ENCODE results near the gene GUF1. TPM values are rescaled to one million over a fixed set of nuclear protein-coding genes. Genes with fewer than 3 reads are reported as not detected.

Gene GUF1
- total RNA-seq, 1 donor from 2014 or later = 26.0 TPM

DNA sequence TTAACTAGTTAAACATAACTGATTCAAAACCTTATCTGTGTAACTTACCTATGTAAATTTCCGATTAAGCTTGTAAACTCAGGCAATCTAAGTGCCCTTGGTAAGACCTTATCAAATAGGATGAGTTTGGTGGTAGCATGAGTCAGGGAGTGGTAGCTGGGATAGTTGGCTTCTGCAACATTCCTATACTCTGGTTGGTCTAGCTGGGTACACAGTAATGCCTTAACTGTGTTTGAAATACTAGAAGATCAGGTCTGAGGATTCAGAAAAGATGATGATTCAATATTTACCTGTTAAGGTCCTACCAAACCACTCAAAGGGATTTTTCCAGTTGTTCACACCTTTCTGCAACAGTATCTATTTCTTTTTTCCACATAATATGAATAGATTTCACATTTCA lies 32.1 kb upstream of the GUF1 start:
- H3K4me1 Mint-ChIP-seq (ENCODE audit: low read depth) = no peaks in the 10 kb centered on the region
- no peak overlapping the region for H3K27ac Mint-ChIP-seq
- H3K27me3 Mint-ChIP-seq = no peaks in the 10 kb centered on the region
- TF ChIP-seq, protein P1, sequence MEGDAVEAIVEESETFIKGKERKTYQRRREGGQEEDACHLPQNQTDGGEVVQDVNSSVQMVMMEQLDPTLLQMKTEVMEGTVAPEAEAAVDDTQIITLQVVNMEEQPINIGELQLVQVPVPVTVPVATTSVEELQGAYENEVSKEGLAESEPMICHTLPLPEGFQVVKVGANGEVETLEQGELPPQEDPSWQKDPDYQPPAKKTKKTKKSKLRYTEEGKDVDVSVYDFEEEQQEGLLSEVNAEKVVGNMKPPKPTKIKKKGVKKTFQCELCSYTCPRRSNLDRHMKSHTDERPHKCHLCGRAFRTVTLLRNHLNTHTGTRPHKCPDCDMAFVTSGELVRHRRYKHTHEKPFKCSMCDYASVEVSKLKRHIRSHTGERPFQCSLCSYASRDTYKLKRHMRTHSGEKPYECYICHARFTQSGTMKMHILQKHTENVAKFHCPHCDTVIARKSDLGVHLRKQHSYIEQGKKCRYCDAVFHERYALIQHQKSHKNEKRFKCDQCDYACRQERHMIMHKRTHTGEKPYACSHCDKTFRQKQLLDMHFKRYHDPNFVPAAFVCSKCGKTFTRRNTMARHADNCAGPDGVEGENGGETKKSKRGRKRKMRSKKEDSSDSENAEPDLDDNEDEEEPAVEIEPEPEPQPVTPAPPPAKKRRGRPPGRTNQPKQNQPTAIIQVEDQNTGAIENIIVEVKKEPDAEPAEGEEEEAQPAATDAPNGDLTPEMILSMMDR (IDR thresholded peaks at IDR 0.05; ENCODE audit: unreplicated experiment) = no peak
- H3K4me3 Mint-ChIP-seq (ENCODE audit: low read depth) = no peak overlapping the region
- DNase-seq (ENCODE audit: low spot score, unreplicated experiment) = no peak
- no peaks in the 10 kb centered on the region for H3K36me3 Mint-ChIP-seq (ENCODE audit: insufficient read depth)
- H3K9me3 Mint-ChIP-seq (ENCODE audit: low read depth) = peaks cover 14% of the 10 kb centered on the region

DNA sequence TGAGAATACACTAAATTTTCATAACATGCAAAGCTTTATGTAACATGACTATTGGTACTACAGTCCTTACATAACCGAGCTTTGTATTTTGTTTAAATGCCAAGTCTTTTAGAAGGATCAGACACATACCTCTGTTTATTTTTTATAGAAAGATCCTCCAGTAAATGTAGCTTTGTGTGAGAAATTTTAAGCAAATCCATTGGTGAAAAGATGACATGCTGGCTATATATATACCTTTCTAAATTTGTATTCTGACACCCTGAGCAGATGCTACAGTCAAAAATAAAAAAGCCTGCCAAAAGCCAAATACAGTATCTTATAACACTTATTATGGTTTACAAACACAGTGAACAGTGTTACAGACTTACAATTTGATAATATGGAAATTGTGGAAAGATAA lies 26.8 kb upstream of the GUF1 start, which contains the start of gene YIPF7:
Gene YIPF7 (minus strand): TSS at position 201 of the 400 bp plus-strand sequence. CDS start 1,525 bp downstream, outside the sequence.
- H3K4me1 Mint-ChIP-seq (ENCODE audit: low read depth) = no peaks in the 10 kb centered on the region
- no peaks in the 10 kb centered on the region for H3K36me3 Mint-ChIP-seq (ENCODE audit: insufficient read depth)
- TF ChIP-seq, protein P1 (IDR thresholded peaks at IDR 0.05; ENCODE audit: unreplicated experiment) = no peak
- H3K27me3 Mint-ChIP-seq = no peaks in the 10 kb centered on the region
- no peaks in the 10 kb centered on the region for H3K9me3 Mint-ChIP-seq (ENCODE audit: low read depth)
- no peak within 1 kb of the TSS for H3K4me3 Mint-ChIP-seq (ENCODE audit: low read depth)
- DNase-seq (ENCODE audit: low spot score, unreplicated experiment) = no peak
- H3K27ac Mint-ChIP-seq = no peak within 1 kb of the TSS

DNA sequence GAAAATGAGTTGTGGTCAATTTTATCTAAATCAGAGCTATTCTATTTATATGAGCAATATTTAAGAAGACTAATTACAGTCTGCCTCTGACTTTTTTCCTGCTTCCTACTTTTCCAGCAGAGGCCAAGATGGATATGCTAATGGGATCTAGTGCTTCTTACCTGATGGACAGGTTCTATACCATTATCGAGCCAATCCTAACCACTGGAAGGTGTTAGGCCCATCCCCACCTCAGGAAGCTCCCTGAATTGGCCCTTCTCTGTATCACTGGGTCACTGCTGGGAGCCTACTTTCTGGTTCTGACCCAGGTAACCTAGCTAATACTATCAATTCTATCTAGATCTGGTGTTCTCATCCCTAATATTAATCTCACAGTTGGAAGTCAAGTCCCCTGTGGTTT lies 26.2 kb upstream of the GUF1 start:
- TF ChIP-seq, protein P1 (IDR thresholded peaks at IDR 0.05; ENCODE audit: unreplicated experiment) = no peak
- H3K27me3 Mint-ChIP-seq = no peaks in the 10 kb centered on the region
- H3K36me3 Mint-ChIP-seq (ENCODE audit: insufficient read depth) = no peaks in the 10 kb centered on the region
- no peaks in the 10 kb centered on the region for H3K9me3 Mint-ChIP-seq (ENCODE audit: low read depth)
- no peaks in the 10 kb centered on the region for H3K4me1 Mint-ChIP-seq (ENCODE audit: low read depth)
- DNase-seq (ENCODE audit: low spot score, unreplicated experiment) = no peak
- H3K4me3 Mint-ChIP-seq (ENCODE audit: low read depth) = no peak overlapping the region
- no peak overlapping the region for H3K27ac Mint-ChIP-seq

DNA sequence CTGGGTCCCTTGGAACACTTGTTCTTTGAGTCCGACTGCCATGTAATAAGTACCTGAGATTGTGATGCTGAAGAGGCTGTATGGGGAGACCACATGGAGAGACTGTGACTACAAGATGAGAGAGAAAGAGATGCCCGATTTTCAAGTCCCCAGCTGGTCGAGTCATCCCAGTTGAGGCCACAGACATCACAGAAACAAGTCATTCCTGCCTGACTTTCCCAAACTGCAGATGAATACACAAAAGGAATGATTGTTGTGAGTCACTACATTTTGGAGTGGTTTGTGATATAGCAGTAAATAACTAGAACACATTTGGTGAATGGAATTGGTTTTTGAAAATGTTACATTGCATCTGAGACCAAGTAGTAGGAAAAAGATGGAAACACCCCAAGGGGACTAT lies 17.8 kb upstream of the GUF1 start:
- TF ChIP-seq, protein P1 (IDR thresholded peaks at IDR 0.05; ENCODE audit: unreplicated experiment) = no peak
- Mint-ChIP-seq H3K4me3 (ENCODE audit: low read depth) (no peak overlapping the region), H3K4me1 (ENCODE audit: low read depth) (peaks cover 2% of the 10 kb centered on the region), H3K36me3 (ENCODE audit: insufficient read depth) (no peaks in the 10 kb centered on the region), H3K27me3 (no peaks in the 10 kb centered on the region), H3K27ac (no peak overlapping the region), H3K9me3 (ENCODE audit: low read depth) (no peaks in the 10 kb centered on the region)
- DNase-seq (ENCODE audit: low spot score, unreplicated experiment) = no peak

DNA sequence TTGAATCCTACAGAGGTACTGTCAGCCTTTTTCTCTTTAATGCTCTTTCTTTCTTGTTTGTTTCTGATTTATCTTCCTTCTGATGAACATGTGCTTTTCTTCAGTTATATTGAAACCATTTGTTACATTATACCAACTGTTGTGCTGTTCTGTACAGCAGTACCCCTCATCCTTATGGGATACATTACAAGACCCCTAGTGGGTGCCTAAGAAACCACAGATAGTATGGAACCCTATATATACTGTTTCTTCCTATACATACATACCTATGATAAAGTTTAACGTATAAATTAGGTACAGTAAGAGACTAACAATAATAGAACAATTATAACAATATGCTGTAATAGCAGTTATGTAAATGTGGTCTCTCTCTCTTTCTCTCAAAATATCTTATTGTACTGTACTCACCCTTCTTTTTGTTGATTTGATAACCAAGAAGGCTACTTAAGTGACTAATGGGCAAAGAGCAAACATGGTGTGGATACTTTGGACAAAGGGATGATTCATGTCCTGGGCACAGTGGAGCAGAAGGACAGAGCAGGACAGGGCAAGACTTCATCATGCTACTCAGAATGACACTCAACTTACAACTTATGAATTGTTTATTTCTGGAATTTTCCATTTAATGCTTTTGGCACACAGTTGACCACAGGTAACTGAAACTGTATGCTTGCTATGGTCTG lies 16.1 kb upstream of the GUF1 start:
- Mint-ChIP-seq H3K36me3 (ENCODE audit: insufficient read depth) (no peaks in the 10 kb centered on the region), H3K4me1 (ENCODE audit: low read depth) (peaks cover 2% of the 10 kb centered on the region), H3K27me3 (no peaks in the 10 kb centered on the region), H3K27ac (no peak overlapping the region), H3K9me3 (ENCODE audit: low read depth) (no peaks in the 10 kb centered on the region), H3K4me3 (ENCODE audit: low read depth) (no peak overlapping the region)
- DNase-seq (ENCODE audit: low spot score, unreplicated experiment) = no peak
- TF ChIP-seq, protein P1 (IDR thresholded peaks at IDR 0.05; ENCODE audit: unreplicated experiment) = no peak

All from progenitor cell of endocrine pancreas (in vitro differentiated cells).